CD14-positive monocyte (primary cell): Measurements from ENCODE around the gene VWC2L. TPM values are rescaled to one million over a fixed set of nuclear protein-coding genes. Genes with fewer than 3 reads are reported as not detected.

ENCODE experiments used
- DNase-seq, 3 donors: peaks; one replicate each; pipeline ENCODE4 v3.0.0-alpha.2; 2011 to 2022
- H2AFZ ChIP-seq: 2 replicates; pipeline ENCODE4 v1.6.0; 2012; ENCODE audit warnings: mild to moderate bottlenecking, low read depth, low read length, inconsistent platforms; ENCODE audit not compliant: insufficient read depth, poor library complexity, severe bottlenecking
- H3K27ac ChIP-seq, 2 donors: 1 replicate in 1 of 2; 2 replicates in 1 of 2; pipeline ENCODE4 v1.5.1; 2012 to 2013; ENCODE audit warnings: low read length in 2 of 2, control low read depth in 1 of 2, inconsistent platforms in 1 of 2, low read depth in 1 of 2, mild to moderate bottlenecking in 1 of 2
- H3K27me3 ChIP-seq, 2 donors: one replicate each; pipeline versions ENCODE4 v1.6.0 to v1.6.1; 2011 to 2013; ENCODE audit warnings: low read length in 2 of 2; ENCODE audit not compliant: control insufficient read depth in 2 of 2, insufficient read depth in 2 of 2
- H3K36me3 ChIP-seq, 2 donors: replicated peaks in 1 of 2; 1 replicate in 1 of 2; 2 replicates in 1 of 2; pipeline versions ENCODE4 v1.5.1 to v1.6.1; 2012 to 2013; ENCODE audit warnings: low read length in 2 of 2, control low read depth in 1 of 2, inconsistent platforms in 1 of 2, mild to moderate bottlenecking in 1 of 2; ENCODE audit not compliant: insufficient read depth in 2 of 2, control insufficient read depth in 1 of 2
- H3K4me1 ChIP-seq, 2 donors: 1 replicate in 1 of 2; 2 replicates in 1 of 2; pipeline versions ENCODE4 v1.5.1 to v1.6.1; 2012 to 2013; ENCODE audit warnings: low read length in 2 of 2, control low read depth in 1 of 2, inconsistent platforms in 1 of 2, mild to moderate bottlenecking in 1 of 2, moderate library complexity in 1 of 2; ENCODE audit not compliant: insufficient read depth in 2 of 2, control insufficient read depth in 1 of 2
- H3K4me2 ChIP-seq: replicated peaks from 2 replicates; pipeline ENCODE3; 2012; ENCODE audit warnings: low read length, moderate library complexity, mild to moderate bottlenecking; ENCODE audit not compliant: poor library complexity, severe bottlenecking; ENCODE audit errors: extremely low read depth
- H3K4me3 ChIP-seq, 3 experiments: fragments of 200-600 bp in 1 of 3; sonication (generic) in 1 of 3; replicated peaks in 1 of 3; 1 replicate in 2 of 3; 2 replicates in 1 of 3; pipeline ENCODE4 v1.5.1; 2011 to 2013; ENCODE audit warnings: low read length in 3 of 3, mild to moderate bottlenecking in 3 of 3, control low read depth in 2 of 3, low read depth in 2 of 3, inconsistent platforms in 1 of 3, moderate library complexity in 1 of 3
- H3K79me2 ChIP-seq: 2 replicates; pipeline ENCODE4 v1.6.0; 2012; ENCODE audit warnings: mild to moderate bottlenecking, control low read depth, inconsistent platforms, low read length, moderate library complexity; ENCODE audit not compliant: insufficient read depth
- H3K9ac ChIP-seq: 2 replicates; pipeline ENCODE4 v1.6.0; 2017; ENCODE audit warnings: low read length, mild to moderate bottlenecking; ENCODE audit not compliant: insufficient read depth, poor library complexity, severe bottlenecking
- H3K9me3 ChIP-seq, 2 donors: replicated peaks in 1 of 2; 1 replicate in 1 of 2; 2 replicates in 1 of 2; pipeline versions ENCODE4 v1.5.1 to v1.6.1; 2012 to 2013; ENCODE audit warnings: low read length in 2 of 2, control low read depth in 1 of 2; ENCODE audit not compliant: control insufficient read depth in 1 of 2, insufficient read depth in 1 of 2
- H4K20me1 ChIP-seq: 2 replicates; pipeline ENCODE4 v1.6.0; 2012; ENCODE audit warnings: mild to moderate bottlenecking, low read length, control low read depth, moderate library complexity; ENCODE audit not compliant: insufficient read depth
- H3K27ac Mint-ChIP-seq, 7 donors: one replicate each; pipeline ENCODE4 v1.8.0; 2020; ENCODE audit warnings: mild to moderate bottlenecking in 7 of 7, mixed read lengths in 7 of 7, moderate library complexity in 6 of 7, inconsistent platforms in 2 of 7
- H3K27me3 Mint-ChIP-seq, 3 donors: one replicate each; pipeline ENCODE4 v1.8.0; 2021 to 2022; ENCODE audit warnings: low read depth in 3 of 3, mild to moderate bottlenecking in 3 of 3, mixed read lengths in 3 of 3, moderate library complexity in 3 of 3, inconsistent platforms in 1 of 3
- H3K36me3 Mint-ChIP-seq, 2 donors: one replicate each; pipeline ENCODE4 v1.8.0; 2020; ENCODE audit warnings: mixed read lengths in 2 of 2, inconsistent platforms in 1 of 2, mild to moderate bottlenecking in 1 of 2
- H3K4me1 Mint-ChIP-seq: one replicate; pipeline ENCODE4 v1.8.0; 2020; ENCODE audit warnings: mild to moderate bottlenecking, mixed read lengths
- H3K4me3 Mint-ChIP-seq, 2 donors: one replicate each; pipeline ENCODE4 v1.8.0; 2020; ENCODE audit warnings: mild to moderate bottlenecking in 2 of 2, mixed read lengths in 2 of 2, moderate library complexity in 1 of 2
- H3K9me3 Mint-ChIP-seq, 7 donors: one replicate each; pipeline ENCODE4 v1.8.0; 2020 to 2022; ENCODE audit warnings: mixed read lengths in 7 of 7, mild to moderate bottlenecking in 6 of 7, moderate library complexity in 6 of 7, inconsistent platforms in 2 of 7
- WGBS: methylation state at CpG from one replicate; pipeline ENCODE4 v1.1.5; 2013; ENCODE audit warnings: missing lambda C conversion rate; ENCODE audit not compliant: insufficient coverage; 5-methylcytosine and 5-hydroxymethylcytosine counted together
- intact Hi-C, 2 donors: fragments of 100-400 bp; cut with micrococcal nuclease; formaldehyde crosslinking; loops; one replicate each; pipeline versions ENCODE4 v1.15.0 to v1.15.1; 2023
- polyA plus RNA-seq, 3 donors: library from polyadenylated mRNA; depleted of rRNA in 1 of 3; unstranded in 2 of 3; stranded (reverse) in 1 of 3; fragments of 300-500 nt in 2 of 3; fragments of >200 nt in 1 of 3; fragmentation: Illumina TruSeq in 2 of 3; gene quantifications; 1 replicate in 2 of 3; 2 replicates in 1 of 3; pipeline ENCODE4 v1.2.3, GENCODE V29; 2012 to 2021
- TF ChIP-seq, protein P1 (sequence below): fragments of 200-600 bp; IDR thresholded peaks from one replicate; pipeline ENCODE4 v1.8.0; 2022; ENCODE audit warnings: antibody characterized with exemption, mild to moderate bottlenecking

VWC2L gene
- polyA plus RNA-seq, 3 donors: not detected

DNA sequence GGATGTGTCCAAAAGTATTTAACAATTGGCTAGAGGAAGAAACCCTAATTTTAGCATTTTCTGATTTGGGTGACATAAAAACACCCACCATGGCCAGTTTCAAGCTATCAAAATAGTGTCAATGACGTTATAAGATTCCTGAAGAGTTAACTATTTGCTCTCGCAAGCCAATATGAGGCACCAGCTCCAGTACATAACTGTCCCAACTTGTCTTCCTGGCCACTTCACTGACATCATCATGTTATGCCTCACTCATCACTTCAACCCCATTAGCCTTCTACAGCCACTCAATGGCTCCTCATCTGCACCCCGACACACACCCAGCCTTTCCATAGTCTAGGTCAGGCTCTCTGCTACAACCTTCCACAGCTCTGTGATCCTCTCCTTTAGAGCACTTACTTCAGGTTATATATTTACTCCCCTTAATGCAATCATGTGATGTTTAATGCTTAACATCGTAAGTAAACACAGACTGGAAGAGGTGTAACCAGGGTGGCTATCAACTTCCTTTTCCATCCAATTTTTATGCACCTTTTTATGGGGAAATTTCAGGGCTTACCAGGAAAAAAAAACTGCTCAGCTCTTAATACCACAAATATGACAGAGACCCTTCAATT lies 158.7 kb downstream of the VWC2L start:
- Mint-ChIP-seq H3K4me1 (no peaks in the 10 kb centered on the region), H3K9me3 (peaks cover 0 to 3% (median 0%) of the 10 kb centered on the region in 7 donors), H3K36me3 (no peaks in the 10 kb centered on the region), H3K4me3 (no peak overlapping the region), H3K27ac (no peak overlapping the region), H3K27me3 (peaks cover 0 to 1% (median 0%) of the 10 kb centered on the region in 3 donors)
- Histone ChIP-seq H3K4me3 (no peak overlapping the region), H4K20me1 (no peaks in the 10 kb centered on the region), H3K36me3 (no peaks in the 10 kb centered on the region), H2AFZ (no peak overlapping the region), H3K79me2 (no peaks in the 10 kb centered on the region), H3K9ac (no peak overlapping the region), H3K4me1 (no peaks in the 10 kb centered on the region), H3K27ac (no peak overlapping the region), H3K4me2 (no peak overlapping the region), H3K27me3 (no peaks in the 10 kb centered on the region), H3K9me3 (no peaks in the 10 kb centered on the region)
- DNase-seq: no peak
- WGBS: 85% methylated on average over 3 of the region's 4 CpGs
- TF ChIP-seq, protein P1, sequence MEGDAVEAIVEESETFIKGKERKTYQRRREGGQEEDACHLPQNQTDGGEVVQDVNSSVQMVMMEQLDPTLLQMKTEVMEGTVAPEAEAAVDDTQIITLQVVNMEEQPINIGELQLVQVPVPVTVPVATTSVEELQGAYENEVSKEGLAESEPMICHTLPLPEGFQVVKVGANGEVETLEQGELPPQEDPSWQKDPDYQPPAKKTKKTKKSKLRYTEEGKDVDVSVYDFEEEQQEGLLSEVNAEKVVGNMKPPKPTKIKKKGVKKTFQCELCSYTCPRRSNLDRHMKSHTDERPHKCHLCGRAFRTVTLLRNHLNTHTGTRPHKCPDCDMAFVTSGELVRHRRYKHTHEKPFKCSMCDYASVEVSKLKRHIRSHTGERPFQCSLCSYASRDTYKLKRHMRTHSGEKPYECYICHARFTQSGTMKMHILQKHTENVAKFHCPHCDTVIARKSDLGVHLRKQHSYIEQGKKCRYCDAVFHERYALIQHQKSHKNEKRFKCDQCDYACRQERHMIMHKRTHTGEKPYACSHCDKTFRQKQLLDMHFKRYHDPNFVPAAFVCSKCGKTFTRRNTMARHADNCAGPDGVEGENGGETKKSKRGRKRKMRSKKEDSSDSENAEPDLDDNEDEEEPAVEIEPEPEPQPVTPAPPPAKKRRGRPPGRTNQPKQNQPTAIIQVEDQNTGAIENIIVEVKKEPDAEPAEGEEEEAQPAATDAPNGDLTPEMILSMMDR: no peak
- intact Hi-C loops: no loop called here

DNA sequence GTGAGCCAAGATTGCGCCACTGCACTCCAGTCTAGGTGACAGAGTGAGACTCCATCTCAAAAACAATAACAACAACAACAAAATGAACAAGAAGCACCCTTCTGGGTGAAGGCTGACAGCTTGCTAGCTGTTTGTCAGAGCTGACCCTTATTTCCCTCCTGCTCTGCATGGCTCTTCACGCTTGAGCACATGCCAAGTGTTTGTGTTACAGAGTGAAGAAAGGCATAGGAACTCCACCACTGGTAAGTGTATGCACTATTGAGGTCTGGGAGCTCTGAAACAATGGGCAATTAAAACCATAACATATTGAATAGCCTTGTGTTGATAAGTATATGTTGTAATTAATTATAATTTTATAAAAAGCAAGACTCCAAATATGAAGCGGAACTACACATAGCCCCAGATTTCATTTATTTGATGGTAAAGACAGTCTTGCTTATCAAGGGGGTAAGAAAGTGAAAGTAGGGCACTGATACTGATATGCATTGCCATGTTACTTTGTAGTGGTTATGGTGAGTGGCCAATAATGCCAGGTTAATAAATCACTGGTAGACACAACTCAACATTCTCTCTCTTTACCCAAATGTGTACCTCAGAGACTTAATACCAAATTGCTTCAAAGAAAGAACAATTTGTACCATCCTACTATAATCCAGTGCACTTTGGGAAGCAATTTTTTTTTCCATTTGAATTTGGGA lies 163.4 kb downstream of the VWC2L start:
- no peak overlapping the region for H3K9ac ChIP-seq
- no CpG with 5 or more reads among the region's 3 CpGs for WGBS
- H3K36me3 ChIP-seq: no peaks in the 10 kb centered on the region
- peaks cover 0 to 3% (median 0%) of the 10 kb centered on the region in 3 donors for H3K27me3 Mint-ChIP-seq
- H3K4me3 Mint-ChIP-seq: no peak overlapping the region
- H3K79me2 ChIP-seq: no peaks in the 10 kb centered on the region
- no peaks in the 10 kb centered on the region for H4K20me1 ChIP-seq
- intact Hi-C loops: no loop called here
- H2AFZ ChIP-seq: no peak overlapping the region
- peaks cover 10% of the 10 kb centered on the region for H3K4me1 Mint-ChIP-seq
- no peak overlapping the region for H3K27ac ChIP-seq
- H3K9me3 ChIP-seq: no peaks in the 10 kb centered on the region
- no peaks in the 10 kb centered on the region for H3K4me1 ChIP-seq
- H3K4me2 ChIP-seq: no peak overlapping the region
- no peaks in the 10 kb centered on the region for H3K27me3 ChIP-seq
- H3K27ac Mint-ChIP-seq: no peak overlapping the region
- no peaks in the 10 kb centered on the region for H3K36me3 Mint-ChIP-seq
- TF ChIP-seq, protein P1: no peak
- no peak for DNase-seq
- H3K4me3 ChIP-seq: no peak overlapping the region
- peaks cover 0 to 2% (median 0%) of the 10 kb centered on the region in 7 donors for H3K9me3 Mint-ChIP-seq
